GM19043 (cell line): ENCODE results near the gene SESN1.

Source experiments
- ATAC-seq: cut with Tn5 transposase; IDR thresholded peaks from one replicate; pipeline ENCODE4 v1.9.1; 2021; ENCODE audit warnings: low read depth; ENCODE audit not compliant: unreplicated experiment

Gene SESN1

DNA sequence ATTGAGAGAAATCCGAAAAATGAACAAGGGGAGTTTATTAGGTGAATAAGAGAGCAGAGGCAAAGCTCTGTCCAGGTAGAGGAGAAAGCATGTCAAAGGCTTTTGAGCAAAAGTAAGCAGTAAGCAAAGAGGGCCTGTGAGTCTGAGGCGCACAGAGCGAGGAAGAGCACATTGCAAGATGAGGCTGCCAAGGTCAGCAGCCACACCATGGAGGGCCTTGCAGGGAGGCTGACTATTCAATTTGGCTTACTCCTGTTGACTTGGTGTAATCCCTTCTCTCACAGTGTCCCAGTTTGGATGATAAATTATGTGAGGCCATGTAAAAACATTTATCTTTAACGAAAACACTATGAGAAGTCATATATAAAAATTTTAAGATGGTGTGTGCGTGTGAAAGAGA lies 32.4 kb downstream of the SESN1 start:
- no peak for ATAC-seq

DNA sequence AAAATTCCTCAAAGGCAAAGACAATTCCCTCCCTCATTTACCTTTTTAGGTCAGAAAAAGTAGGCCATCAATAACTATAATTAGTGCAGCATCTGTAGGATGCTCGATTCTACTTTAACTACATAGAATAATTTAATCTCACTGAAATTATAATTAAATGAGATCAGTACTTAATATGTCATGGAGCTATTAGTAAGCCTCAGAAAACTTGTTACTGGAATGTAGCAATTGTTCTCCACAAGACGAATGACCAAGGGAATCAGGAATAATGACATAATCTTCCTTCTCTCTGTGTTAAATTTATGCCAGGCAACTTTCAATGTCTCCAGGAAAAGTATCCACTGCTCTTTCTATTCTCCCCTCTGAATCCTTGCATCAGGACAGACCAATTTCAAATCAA lies 34.1 kb downstream of the SESN1 start:
- ATAC-seq = no peak

DNA sequence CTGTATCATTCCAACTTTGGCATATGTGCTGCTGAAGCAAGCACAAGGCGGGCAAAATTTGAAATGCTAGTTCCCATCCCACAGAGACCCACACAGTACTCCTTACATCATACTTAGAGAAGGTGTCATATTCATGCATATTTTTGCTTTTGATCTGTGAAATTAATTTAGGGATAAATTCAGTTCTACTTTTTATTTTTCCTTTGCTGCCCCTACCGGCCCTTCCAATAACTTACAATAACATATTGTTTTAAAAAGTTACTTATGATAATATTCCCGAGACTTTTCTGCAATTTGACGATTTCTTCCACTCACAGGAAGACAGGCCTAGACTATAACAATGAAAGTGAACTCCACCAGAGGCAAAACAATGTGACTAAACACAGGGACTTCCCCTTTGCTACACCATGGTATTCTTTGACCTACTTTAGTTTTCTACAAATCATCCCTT lies 35.0 kb downstream of the SESN1 start:
- no peak for ATAC-seq

DNA sequence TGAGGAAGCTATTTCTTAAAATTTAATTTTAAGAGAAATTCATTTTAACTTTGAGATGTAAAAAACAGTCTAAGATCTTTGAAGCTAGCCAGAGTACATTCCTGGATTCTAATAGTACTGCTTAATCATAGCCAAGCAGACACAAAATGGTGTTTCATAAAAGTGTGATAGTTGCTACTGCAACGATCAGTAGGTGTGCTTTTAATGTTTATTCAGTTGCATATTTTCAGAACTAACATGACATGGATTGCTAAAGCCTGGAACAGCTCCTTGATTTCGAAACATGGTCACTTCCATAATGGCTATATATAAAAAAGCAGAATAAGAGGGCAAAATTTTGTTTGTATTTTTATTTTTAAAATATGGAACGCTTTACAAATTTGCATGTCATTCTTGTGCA lies 35.5 kb downstream of the SESN1 start:
- no peak for ATAC-seq

DNA sequence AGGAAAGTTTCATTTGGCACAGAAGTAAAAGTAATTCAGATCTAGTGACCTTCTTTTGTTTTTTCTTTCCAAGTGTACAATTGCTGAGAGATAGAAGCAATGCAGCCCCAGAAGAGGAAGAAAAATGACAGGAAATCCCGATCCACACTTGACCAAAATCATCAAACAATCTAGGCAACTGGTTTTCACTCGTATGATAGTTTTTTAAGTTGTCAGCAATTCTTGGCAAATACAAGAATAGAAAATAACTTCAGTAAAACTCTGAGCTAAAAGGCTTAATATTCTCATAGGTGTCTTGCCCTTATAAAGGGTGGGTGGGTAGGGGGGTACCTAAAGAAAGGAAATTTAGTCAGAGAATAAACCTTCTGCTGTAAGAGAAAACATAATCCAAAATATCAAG lies 36.0 kb downstream of the SESN1 start:
- no peak for ATAC-seq

DNA sequence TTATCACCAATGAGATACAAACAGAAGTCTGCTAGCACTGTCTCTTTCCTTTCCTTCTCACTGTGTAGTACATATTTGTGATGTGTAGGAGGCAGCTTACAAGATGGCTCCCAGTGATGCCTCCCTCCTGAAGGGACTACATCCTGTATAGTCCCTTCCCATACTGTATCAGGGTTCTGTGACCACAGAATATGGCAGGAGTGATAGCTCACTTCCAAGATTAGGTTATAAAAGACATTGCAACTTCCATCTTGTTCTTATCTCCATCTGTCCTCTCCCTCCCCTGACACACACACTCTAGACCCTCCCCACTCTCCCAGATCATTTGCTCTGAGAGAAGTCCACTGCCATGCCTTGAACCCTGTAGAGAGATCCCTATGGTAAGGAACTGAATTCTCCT lies 38.0 kb downstream of the SESN1 start:
- ATAC-seq = no peak

DNA sequence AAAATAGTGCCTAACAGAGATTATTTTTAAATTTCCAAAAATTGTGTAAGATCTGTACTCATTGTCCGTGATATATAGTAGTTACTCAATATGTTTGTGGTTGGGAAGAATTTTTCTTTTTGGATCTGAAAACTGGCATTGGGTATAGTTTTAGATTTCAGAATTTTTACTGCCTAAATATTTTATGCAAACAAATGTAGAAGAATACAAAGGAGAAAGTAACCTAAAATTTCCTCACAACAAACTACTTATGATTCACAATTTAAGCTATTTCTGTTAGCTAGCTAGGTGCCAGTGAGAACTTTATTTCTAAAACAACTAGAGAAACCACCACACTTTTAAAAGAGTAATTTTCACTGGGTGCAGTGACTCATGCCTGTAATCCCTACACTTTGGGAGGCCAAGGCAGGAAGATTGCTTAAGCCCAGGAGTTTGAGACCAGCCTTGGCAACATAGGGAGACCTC lies 38.8 kb downstream of the SESN1 start:
- no peak for ATAC-seq

DNA sequence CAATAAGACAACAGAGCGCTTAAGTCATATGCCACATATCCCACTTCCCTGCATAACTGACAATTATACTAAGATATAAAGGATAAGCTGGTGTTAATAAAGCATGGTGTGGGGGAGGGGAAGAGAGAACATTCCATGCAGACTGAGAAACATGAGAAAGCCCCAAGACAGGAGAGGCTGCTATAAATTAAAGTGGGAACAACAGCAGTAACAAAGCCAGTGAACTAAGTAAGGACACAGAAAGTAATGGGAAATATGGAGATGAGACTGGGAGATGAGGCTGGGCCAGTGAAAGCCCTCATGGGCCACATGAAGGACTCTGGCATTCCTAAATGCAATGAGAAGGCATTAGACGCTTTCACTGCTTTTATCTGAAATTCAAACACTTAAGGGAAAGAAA lies 41.3 kb downstream of the SESN1 start:
- ATAC-seq = no peak

DNA sequence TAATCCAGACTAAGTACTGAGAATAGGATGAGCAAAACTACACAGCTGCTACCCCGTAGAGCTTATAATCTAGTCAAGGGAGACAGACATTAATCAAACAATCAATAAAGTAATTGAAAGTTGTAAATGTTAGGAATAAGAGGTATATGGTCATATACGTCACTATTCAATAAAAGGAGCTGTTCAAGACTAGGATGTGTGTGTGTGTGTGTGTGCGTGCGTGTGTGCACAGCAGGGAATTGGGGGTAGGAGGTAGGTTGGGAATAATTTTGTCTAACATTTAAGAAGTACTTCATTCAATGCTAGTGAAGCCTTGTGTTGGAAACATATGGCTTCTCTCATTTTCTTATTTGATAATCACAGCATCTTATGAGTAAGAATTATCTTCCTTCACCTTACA lies 41.8 kb downstream of the SESN1 start:
- no peak for ATAC-seq

DNA sequence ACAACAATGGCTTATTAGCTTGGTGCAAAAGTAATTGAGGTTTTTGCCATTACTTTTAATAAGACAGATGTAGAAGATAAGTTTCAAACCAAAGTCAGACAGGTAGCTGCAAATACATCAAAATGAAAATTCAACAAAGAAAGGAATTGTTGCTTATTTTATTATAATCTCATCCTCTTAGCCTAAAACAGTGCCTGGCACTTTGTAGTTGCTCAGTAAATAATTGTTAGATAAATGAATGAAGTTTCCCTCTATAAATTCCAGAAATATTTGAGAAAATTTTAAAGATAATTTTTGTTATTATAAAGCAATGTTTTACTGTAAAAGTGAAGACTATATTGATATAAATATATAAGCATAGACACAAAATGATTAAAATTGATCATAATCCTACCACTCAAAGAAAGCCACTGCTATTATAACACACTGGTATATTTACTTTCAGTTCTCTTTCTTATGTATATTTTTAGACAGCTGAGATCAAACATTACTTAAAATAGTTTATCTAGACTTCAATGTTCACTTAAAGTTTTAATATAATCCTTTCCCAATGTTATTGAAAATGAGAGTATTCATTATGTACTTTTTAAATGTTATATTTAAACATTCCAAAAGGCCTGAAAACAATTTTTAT lies 42.5 kb downstream of the SESN1 start:
- ATAC-seq = no peak

DNA sequence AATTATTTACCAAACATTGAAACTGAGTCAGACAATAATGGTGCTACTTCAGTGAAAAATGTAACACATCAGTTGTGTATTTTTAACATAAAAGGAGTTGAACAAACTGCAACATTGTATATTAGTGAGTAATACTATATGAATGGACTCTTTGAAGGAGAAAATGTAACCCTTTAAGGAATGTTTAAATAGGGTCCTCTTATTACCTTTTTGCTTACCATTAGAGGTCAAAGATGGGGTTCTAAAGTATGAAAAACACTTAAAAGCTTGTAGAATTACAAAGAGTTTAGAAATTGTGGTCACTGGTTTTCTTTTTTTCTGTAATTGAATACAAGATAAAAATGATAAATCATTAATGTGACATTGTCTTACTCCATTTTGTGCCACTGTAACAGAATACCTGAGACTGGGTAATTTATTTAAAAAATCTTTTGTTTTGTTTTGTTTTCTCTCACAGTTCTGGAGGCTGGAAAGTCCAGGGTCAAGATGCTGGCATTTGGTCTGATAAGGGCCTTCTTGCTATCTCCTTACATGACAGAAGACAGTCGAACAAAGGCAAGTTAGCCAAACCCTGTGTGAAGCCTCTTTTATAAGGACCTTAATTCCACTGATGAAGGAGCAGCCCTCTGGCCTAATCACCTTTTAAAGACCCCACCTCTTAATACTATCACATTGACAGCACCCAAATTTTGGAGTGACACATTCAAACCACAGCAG lies 43.2 kb downstream of the SESN1 start:
- ATAC-seq = no peak

DNA sequence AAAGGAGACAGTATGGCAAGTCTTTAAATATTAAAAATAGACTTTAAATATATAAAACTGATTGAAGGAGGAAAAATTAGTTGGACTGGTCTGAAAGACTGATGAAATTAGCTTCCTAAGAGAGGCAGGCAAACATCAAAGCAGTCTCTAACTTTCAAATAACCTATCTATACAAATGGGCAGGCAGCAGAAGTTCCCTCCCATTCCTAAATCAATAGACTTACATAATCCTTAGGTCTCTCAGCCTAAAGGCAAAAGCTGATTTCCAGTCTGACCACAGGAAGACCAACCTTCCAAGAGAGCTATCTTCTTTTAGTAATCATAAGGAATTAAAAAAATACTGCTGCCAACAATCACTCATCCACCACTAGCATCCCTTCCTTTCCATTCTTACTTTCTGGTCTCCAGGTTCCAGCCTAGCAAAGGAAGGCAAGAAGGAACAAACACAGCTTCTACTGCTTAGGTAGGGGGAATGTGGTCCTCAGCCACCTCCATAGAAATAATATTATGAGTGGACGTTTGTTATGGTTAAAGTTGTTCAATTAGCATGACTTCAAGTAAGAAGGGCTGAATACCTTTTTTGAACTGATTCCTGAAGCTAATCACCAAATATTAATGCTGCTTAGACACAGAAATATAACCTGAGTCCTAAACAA lies 44.1 kb downstream of the SESN1 start:
- ATAC-seq = no peak

DNA sequence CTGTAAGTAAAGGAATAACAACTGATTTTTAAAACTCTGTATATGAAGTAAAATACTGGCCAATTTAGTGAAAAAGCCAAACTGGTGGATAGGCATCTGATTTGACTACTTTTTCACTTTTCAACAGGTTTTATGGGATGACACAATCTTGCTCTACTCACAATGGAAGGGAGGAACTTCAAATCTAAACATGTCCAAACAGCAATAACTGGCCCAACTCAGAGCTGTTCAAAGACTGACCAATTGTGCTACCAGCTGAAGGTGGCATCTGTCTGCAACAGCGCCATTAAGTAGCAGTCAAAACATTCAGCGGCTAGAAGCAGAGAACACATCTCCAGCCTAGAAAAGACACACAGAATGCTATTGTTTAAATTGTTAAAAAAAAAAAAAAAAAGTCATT lies 44.6 kb downstream of the SESN1 start:
- ATAC-seq = no peak

DNA sequence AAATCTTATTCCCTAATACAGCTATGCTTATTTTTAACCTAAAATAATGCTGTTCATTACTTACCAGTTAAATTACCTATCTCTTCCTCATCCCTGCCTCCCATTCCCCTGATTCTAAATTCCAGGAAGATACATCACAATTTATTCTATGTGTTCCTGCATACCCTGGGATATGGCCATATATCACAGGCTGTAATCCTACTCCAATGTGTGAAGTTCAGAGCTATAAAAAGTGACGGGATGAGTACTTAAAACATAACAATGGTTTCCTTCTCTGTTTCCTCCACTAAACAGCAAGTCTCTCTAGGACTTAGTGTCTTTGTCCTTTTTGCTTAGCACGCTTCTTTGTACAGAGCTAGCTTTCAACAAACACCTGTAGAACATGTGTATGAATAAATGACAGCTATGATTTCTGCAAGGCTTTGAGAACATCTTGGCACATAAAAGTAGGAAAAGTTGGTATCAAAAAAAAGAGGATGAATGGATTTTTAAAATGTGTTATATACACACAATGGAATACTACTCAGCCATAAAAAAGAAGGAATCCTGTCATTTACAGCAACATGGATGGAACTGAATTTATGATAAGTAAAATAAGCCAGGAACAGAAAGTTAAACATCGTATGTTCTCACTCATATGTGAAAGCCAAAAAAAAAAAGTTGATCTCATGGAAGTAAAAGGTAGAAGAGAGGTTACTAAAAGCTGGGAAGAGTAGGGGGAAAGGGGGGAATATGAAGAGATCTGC lies 45.8 kb downstream of the SESN1 start:
- ATAC-seq = no peak

DNA sequence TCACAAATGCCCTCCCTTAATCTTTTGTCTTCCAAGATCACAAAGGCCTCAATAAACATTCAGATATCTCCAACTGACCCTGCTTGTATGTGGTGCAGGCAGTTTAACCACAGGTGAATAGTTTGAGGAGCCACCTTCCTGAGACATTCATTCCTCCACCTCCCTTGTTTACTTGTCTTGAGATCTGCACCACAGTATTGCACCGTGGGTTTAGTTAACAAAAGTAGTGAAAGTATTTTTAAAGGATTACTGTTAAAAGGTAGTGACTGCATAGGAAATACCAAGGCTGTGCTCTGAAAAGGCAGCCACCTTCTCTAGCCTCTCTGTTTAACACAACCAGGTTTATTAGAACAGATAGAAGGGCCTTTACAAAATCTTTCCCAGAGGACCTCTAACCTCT lies 46.5 kb downstream of the SESN1 start:
- ATAC-seq = no peak

DNA sequence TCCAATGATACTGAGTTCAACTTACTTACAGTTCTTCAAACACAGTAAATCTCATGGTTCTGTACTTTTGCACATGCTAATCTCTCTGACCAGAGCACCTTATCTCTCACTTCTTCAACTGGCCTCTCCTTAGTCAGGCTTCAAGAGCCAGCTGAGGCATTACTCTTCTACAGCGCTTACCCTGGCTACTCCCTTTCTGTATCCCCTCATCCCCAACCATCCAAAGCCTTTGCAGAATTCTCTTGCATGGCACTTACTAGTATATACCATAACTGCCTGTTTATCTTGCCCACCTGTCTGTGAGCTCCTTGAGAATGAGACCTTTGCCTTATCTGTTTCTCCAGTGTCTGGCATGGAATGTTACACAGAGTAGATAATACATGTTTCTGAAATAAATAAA lies 49.2 kb downstream of the SESN1 start:
- ATAC-seq = no peak

DNA sequence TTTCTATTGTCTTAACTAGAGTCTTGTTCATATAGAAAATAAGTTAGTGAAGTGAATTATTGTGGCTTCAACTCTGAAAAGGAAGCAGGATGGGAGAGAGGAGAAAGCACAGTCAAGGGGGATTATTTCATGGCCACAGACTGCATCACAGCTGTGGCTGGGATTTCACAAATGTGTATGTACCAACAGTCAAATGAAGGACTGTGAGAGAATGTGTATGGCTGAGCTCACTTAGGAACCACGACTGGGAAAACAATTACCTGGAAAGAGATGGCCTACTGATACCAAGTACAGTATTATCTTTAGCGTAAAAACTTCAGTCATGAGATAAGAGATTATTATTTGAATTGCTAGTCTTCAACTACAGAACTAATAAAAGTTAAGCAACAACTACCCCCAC lies 54.9 kb downstream of the SESN1 start:
- ATAC-seq = no peak

DNA sequence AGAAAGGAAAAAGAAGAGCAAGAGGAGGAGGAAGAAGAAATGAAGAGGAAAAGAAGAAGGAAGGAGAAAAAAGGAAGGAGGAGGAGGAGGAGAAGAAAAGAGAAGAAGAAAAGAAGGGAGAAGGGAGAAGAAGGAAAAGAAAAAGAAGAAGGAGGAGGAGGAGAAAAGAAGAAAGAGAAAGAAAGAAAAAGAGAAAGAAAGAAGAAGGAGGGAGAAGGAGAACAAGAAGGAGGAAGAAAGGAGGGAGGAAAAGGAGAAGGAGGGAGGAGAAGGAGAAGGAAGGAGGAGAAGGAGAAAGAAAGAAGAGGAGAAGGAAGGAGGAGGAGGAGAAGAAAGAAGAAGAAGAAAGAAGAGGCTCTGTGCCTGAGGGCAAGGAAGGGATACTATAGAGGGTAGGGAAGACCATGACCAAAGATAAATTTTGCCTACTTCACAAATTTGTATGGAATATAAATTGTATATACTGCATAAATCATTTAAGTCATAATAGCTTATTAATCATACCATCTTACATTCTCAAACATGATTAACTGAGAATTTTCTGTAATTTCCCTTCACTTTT lies 55.7 kb downstream of the SESN1 start:
- no peak for ATAC-seq

DNA sequence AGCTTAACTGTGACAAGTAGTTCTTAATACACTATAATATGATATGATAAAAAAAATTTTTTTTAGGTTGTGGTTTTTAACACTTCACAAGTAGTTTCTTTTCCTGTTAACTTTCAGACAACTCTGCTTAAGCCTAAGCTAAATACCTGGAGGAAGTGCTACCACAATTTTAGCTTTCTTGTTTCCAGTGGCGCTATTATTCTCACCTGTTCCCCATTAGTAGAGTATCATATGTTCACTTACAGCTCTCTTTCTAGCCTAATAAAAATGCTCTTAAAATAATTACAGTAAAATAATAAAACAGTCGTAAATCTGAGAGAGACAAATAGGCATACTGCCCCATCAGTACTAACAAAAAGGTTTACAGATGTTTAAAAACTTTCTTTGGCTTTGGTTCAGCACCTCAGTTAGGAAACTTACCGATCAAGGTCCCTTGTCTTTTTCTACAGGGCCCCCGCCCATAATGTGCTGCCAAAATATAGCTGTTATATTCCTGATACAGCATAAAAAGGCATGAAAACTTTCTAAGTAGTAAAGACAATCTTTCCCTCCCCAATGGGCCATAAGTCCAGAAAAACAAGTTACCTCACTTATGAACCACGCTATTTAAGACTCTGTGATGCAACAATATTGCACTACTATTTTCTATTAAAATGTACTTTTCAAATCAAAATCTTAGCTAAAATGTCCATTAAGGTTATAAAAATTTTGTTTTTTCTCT lies 57.9 kb downstream of the SESN1 start:
- no peak for ATAC-seq

DNA sequence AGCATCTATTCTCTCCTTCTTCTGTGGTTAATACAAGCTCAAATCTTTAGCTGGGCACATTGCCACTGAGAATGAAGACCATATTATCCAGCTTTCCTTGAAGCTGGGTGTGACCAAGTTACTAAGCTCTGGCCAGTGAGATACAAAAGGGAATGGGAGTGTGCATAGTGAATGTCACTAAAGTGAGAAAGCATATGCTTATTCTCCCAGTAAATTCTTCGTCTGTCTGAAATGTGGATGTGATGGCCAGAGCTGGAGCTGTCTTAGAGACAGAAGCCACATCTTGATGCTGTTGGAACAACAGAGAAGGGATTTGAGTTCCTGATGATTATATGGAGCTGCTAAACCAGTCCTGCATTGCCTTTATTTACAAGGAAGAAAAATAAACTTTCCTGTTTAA lies 60.1 kb downstream of the SESN1 start:
- no peak for ATAC-seq
